OCI-LY1 (cell line): ENCODE results near the gene ACE.

ENCODE experiments used
- H2AFZ ChIP-seq: fragments of 200-600 bp; sonication (generic), shearing (Covaris generic); 2 replicates; pipeline ENCODE4 v1.6.0; 2014; ENCODE audit warnings: antibody characterized with exemption, mild to moderate bottlenecking, low read length
- H3F3A ChIP-seq: fragments of 200-600 bp; sonication (generic), shearing (Covaris generic); 2 replicates; pipeline ENCODE4 v1.6.0; 2014; ENCODE audit warnings: mild to moderate bottlenecking, antibody characterized with exemption, low read length, moderate library complexity; ENCODE audit not compliant: insufficient read depth
- H3K27ac ChIP-seq: fragments of 200-600 bp; sonication (generic); 2 replicates; pipeline ENCODE4 v1.5.1; 2014; ENCODE audit warnings: low read length, mixed run types, mild to moderate bottlenecking, low read depth; ENCODE audit not compliant: poor library complexity, severe bottlenecking
- H3K27me3 ChIP-seq: fragments of 200-600 bp; sonication (generic); 2 replicates; pipeline ENCODE4 v1.6.0; 2014; ENCODE audit warnings: antibody characterized with exemption, mild to moderate bottlenecking, low read length, moderate library complexity; ENCODE audit not compliant: insufficient read depth
- H3K36me3 ChIP-seq: fragments of 200-600 bp; sonication (generic); 2 replicates; pipeline ENCODE4 v1.6.1; 2014; ENCODE audit warnings: mild to moderate bottlenecking, antibody characterized with exemption, low read length, moderate library complexity, mixed read lengths; ENCODE audit not compliant: insufficient read depth
- H3K4me1 ChIP-seq: fragments of 200-600 bp; sonication (generic); 2 replicates; pipeline ENCODE4 v1.5.1; 2014; ENCODE audit warnings: mild to moderate bottlenecking, low read length, moderate library complexity; ENCODE audit not compliant: insufficient read depth, severe bottlenecking
- H3K4me2 ChIP-seq: fragments of 200-600 bp; sonication (generic), shearing (Covaris generic); 2 replicates; pipeline ENCODE4 v1.6.1; 2014; ENCODE audit warnings: low read length
- H3K4me3 ChIP-seq: fragments of 200-600 bp; sonication (generic); 2 replicates; pipeline ENCODE4 v1.5.1; 2014; ENCODE audit warnings: low read length, low read depth, mild to moderate bottlenecking, mixed read lengths; ENCODE audit not compliant: poor library complexity, severe bottlenecking
- H3K79me2 ChIP-seq: fragments of 200-600 bp; shearing (Covaris generic); 2 replicates; pipeline ENCODE4 v1.6.1; 2016; ENCODE audit warnings: mixed run types, low read length, mixed read lengths; ENCODE audit not compliant: insufficient read depth
- H3K9ac ChIP-seq: fragments of 200-600 bp; sonication (generic), shearing (Covaris generic); 2 replicates; pipeline ENCODE4 v1.6.1; 2014; ENCODE audit warnings: mild to moderate bottlenecking, low read length, mixed read lengths
- H3K9me2 ChIP-seq: fragments of 200-600 bp; sonication (generic), shearing (Covaris generic); 2 replicates; pipeline ENCODE4 v1.6.1; 2014; ENCODE audit warnings: low read depth, mild to moderate bottlenecking, low read length, mixed read lengths
- H3K9me3 ChIP-seq: fragments of 200-600 bp; shearing (Covaris generic); 2 replicates; pipeline ENCODE4 v1.6.1; 2014; ENCODE audit warnings: low read length, mixed read lengths
- H4K20me1 ChIP-seq: fragments of 200-600 bp; sonication (generic), shearing (Covaris generic); 2 replicates; pipeline ENCODE4 v1.6.0; 2016; ENCODE audit warnings: mild to moderate bottlenecking, low read length; ENCODE audit not compliant: insufficient read depth
- CTCF ChIP-seq: fragments of 200-600 bp; sonication (generic), shearing (Covaris generic); IDR thresholded peaks from 2 replicates; pipeline ENCODE4 v1.5.1; 2017; ENCODE audit warnings: mild to moderate bottlenecking, antibody characterized with exemption, low read length, moderate library complexity, mixed read lengths
- EZH2 ChIP-seq: fragments of 200-600 bp; sonication (generic), shearing (Covaris generic); IDR thresholded peaks from 2 replicates; pipeline ENCODE4 v1.8.0; 2017; ENCODE audit warnings: borderline replicate concordance, mixed run types, mild to moderate bottlenecking, antibody characterized with exemption, low read length, moderate library complexity, mixed read lengths

ACE gene

DNA sequence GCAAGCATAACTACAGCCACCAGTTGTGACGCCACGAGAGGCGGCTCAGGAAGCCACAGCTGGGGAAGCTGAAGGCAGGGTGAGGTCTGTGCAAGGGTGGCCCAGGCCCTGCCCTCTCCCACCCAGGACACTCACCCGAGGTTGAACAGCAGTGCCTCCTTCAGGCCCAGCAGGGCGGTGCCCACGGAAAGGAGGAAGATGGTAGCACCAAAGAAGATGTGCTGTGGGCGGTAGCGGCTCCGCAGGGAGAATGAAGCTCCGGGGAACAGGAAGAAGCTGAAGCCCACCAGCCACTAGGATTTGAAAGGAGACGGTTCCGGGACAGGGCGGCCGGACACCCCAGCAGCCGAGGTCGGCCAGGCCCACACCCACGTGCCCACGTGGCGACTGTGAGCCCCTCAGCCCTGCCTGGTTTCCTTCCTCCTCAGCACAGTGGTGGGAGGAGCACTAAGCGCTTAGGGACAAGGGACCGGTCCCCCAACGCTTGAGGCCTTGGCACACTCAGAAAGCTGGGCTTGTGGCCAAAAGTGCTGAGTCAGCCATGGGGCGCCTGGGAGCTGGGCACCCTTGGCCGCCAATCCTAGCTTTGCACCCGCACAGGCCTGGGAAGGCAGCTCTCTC is 41.8 kb upstream of the ACE start:
- H4K20me1 ChIP-seq, result no peaks in the 10 kb centered on the region
- no peaks in the 10 kb centered on the region for H3K79me2 ChIP-seq
- no peaks in the 10 kb centered on the region for H3K9me3 ChIP-seq
- no peak overlapping the region for H3K4me2 ChIP-seq
- no peak overlapping the region for H3K9ac ChIP-seq
- no peak overlapping the region for H3K27ac ChIP-seq
- no peaks in the 10 kb centered on the region for H3K36me3 ChIP-seq
- no peaks in the 10 kb centered on the region for H3K4me1 ChIP-seq
- peak; percentile 18; the same call in 1 of the 2 replicates for TF ChIP-seq CTCF
- TF ChIP-seq EZH2, result no peak
- no peaks in the 10 kb centered on the region for H3F3A ChIP-seq
- no peaks in the 10 kb centered on the region; the same call in 1 of the 2 replicates for H3K27me3 ChIP-seq
- H3K4me3 ChIP-seq, result no peak overlapping the region
- no peaks in the 10 kb centered on the region for H3K9me2 ChIP-seq
- no peak overlapping the region for H2AFZ ChIP-seq

DNA sequence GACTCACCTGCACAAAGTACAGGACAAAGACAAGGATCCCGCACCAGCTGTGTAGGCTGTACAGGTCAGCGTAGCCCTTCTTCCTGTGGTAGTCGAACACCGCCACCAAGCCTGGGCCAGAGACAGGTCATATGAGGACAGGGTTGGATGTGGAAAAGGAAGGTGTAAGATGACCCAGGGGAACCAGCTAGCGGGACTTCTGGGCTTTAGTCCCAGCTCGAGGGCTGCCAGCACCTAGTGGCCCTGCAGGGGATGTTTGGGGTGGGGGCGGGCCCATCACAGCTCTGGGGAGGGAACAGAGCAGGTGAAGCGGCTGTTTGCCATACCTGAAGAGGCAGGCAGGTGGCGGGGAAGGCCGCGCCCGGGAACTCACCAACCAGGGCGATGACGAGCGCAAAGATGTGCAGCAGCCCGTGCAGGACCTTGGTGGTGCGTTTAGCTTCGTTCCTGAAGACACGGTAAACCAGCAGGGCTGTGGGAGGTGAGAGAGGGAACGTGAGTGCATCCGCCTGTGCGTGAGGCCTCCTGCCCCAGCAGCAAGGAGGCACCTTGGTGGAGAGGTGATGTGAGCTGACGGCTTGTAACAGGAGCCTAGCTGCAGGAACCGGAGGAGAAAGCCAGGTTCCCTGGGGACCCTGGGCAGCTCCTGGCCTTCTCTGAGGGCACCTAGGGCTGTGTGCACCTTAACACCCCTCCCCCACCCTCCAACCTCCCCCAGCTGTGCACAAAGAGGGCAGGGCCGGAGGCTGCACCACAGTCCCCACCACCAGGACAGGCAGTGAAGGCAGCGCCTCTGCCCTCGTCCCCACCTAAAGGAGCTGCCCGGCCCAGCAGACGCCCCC is 41.0 kb upstream of the ACE start:
- Histone ChIP-seq H3K36me3 (no peaks in the 10 kb centered on the region), H3K4me3 (no peak overlapping the region), H3K27me3 (no peaks in the 10 kb centered on the region; the same call in 1 of the 2 replicates), H3F3A (no peaks in the 10 kb centered on the region), H3K4me1 (no peaks in the 10 kb centered on the region), H3K9me3 (no peaks in the 10 kb centered on the region), H4K20me1 (no peaks in the 10 kb centered on the region), H3K9ac (no peak overlapping the region), H3K27ac (no peak overlapping the region), H3K9me2 (no peaks in the 10 kb centered on the region), H3K4me2 (no peak overlapping the region), H3K79me2 (no peaks in the 10 kb centered on the region), H2AFZ (no peak overlapping the region)
- TF ChIP-seq EZH2 (no peak), CTCF (peak; percentile 42; the same call in 1 of the 2 replicates)

DNA sequence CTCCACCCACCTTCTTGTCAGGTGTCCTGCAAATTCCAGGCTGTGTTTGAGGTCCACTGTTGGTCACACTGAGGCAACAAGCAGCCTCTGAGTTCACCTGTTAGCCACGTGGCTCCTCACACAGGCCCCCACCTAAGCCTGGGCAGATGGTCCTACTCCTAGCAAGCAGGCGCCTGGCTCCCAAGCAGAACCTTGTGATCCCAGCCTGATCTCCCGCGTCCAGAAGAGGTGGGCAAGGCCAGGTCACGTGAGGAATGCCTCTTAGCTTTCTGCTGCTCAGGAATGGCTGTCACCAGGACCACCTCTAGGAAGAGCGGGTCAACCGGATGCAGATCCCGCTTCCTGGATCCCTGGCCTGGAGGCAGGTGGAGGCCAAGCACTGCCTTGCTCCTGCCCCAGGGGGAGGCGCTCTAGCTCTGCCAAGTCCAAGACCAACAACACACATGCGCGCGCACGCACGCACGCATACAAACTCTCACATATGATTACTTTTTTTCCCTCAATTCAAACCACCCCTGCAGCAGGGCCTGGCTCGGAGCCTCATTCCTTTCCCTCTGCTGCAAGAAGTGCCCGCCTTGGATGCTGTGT is 40.2 kb upstream of the ACE start:
- H3K79me2 ChIP-seq, result no peaks in the 10 kb centered on the region
- H3K9ac ChIP-seq, result no peak overlapping the region
- H3F3A ChIP-seq, result no peaks in the 10 kb centered on the region
- no peaks in the 10 kb centered on the region for H3K4me1 ChIP-seq
- no peak for TF ChIP-seq EZH2
- TF ChIP-seq CTCF, result no peak
- no peak overlapping the region for H3K4me3 ChIP-seq
- H3K27ac ChIP-seq, result no peak overlapping the region
- no peaks in the 10 kb centered on the region for H4K20me1 ChIP-seq
- no peak overlapping the region for H3K4me2 ChIP-seq
- H2AFZ ChIP-seq, result no peak overlapping the region
- no peaks in the 10 kb centered on the region for H3K36me3 ChIP-seq
- no peaks in the 10 kb centered on the region for H3K9me3 ChIP-seq
- H3K9me2 ChIP-seq, result no peaks in the 10 kb centered on the region
- H3K27me3 ChIP-seq, result no peaks in the 10 kb centered on the region; the same call in 1 of the 2 replicates
